Ectodermal cell (in vitro differentiated cells): ENCODE measurements around the gene CDYL.
A peak's percentile ranks its signal among the peaks of the same experiment; 100 is the strongest.

ENCODE experiments used
- H3K27ac ChIP-seq: 2 replicates; pipeline ENCODE4 v1.7.0; 2013; ENCODE audit warnings: mild to moderate bottlenecking, low read depth, low read length; ENCODE audit not compliant: insufficient read depth, poor library complexity, severe bottlenecking
- H3K27me3 ChIP-seq: 2 replicates; pipeline ENCODE4 v1.7.0; 2013; ENCODE audit warnings: mild to moderate bottlenecking, low read length; ENCODE audit not compliant: insufficient read depth, control insufficient read depth, poor library complexity, severe bottlenecking
- H3K36me3 ChIP-seq: one replicate; pipeline ENCODE4 v1.7.0; 2013; ENCODE audit warnings: low read length; ENCODE audit not compliant: control insufficient read depth, insufficient read depth
- H3K4me1 ChIP-seq: one replicate; pipeline ENCODE4 v1.7.0; 2013; ENCODE audit warnings: low read length; ENCODE audit not compliant: control insufficient read depth, insufficient read depth
- H3K4me3 ChIP-seq: 2 replicates; pipeline ENCODE4 v1.7.0; 2013; ENCODE audit warnings: low read depth, low read length, control low read depth; ENCODE audit not compliant: insufficient read depth
- H3K9me3 ChIP-seq: 2 replicates; pipeline ENCODE4 v1.7.0; 2013; ENCODE audit warnings: mild to moderate bottlenecking, low read length, moderate library complexity; ENCODE audit not compliant: control insufficient read depth
- WGBS, 2 experiments: methylation state at CpG; one replicate each; pipeline ENCODE4 v1.1.7; 2013; ENCODE audit warnings: missing lambda C conversion rate in 2 of 2; 5-methylcytosine and 5-hydroxymethylcytosine counted together

CDYL gene

DNA sequence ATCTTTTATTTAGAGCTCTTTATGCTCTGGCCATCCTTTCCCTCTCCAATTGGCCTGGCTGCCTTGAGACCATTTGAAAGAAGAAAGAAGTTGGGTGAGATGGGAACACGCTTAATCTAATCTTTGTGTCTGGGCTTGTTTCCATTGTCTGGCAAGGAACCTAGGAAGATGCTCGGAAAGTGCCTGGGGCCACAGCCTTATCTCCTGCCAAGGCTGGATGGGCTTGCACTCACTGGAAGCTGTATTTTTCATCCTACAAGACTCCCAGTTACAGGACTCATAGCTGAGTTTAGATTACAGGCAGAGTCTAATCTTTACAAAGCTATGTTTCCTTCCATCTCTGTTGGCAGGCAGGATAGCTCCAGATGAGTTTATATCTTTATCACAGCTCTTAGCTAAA, 33.1 kb upstream of the CDYL start:
- Histone ChIP-seq H3K36me3 (no peaks in the 10 kb centered on the region), H3K4me1 (no peaks in the 10 kb centered on the region), H3K9me3 (no peaks in the 10 kb centered on the region), H3K27ac (no peak overlapping the region), H3K27me3 (no peaks in the 10 kb centered on the region), H3K4me3 (no peak overlapping the region)
- 86 to 89% methylated on average over 2 of the region's 2 CpGs for WGBS, 2 experiments

- Histone ChIP-seq H3K4me3 (no peak overlapping the region), H3K27me3 (no peaks in the 10 kb centered on the region), H3K4me1 (no peaks in the 10 kb centered on the region), H3K36me3 (no peaks in the 10 kb centered on the region), H3K27ac (no peak overlapping the region), H3K9me3 (no peaks in the 10 kb centered on the region)
- WGBS, 2 experiments, result 92% methylated on average over 5 of the region's 5 CpGs
Observed at GRCh38 chr6:4743926-4744325, 32.3 kb upstream of the CDYL start.

GRCh38 chr6:4747588-4747987, 28.6 kb upstream of the CDYL start:
- Histone ChIP-seq H3K27ac (no peak overlapping the region), H3K36me3 (no peaks in the 10 kb centered on the region), H3K9me3 (no peaks in the 10 kb centered on the region), H3K27me3 (no peaks in the 10 kb centered on the region), H3K4me1 (no peaks in the 10 kb centered on the region), H3K4me3 (no peak overlapping the region)
- 92% methylated on average over 2 of the region's 2 CpGs for WGBS, 2 experiments

- 73 to 77% methylated on average over 7 of the region's 7 CpGs for WGBS, 2 experiments
- H3K36me3 ChIP-seq, result no peaks in the 10 kb centered on the region
- no peaks in the 10 kb centered on the region for H3K4me1 ChIP-seq
- no peak overlapping the region for H3K4me3 ChIP-seq
- no peaks in the 10 kb centered on the region for H3K27me3 ChIP-seq
- no peak overlapping the region for H3K27ac ChIP-seq
- no peaks in the 10 kb centered on the region for H3K9me3 ChIP-seq
Observed at GRCh38 chr6:4751823-4752464, 24.3 kb upstream of the CDYL start.

GRCh38 chr6:4756247-4756646, 20.0 kb upstream of the CDYL start:
- Histone ChIP-seq H3K9me3 (no peaks in the 10 kb centered on the region), H3K4me1 (no peaks in the 10 kb centered on the region), H3K4me3 (no peak overlapping the region), H3K36me3 (no peaks in the 10 kb centered on the region), H3K27ac (no peak overlapping the region), H3K27me3 (no peaks in the 10 kb centered on the region)
- 90 to 93% methylated on average over 1 of the region's 2 CpGs for WGBS, 2 experiments

- Histone ChIP-seq H3K4me1 (no peaks in the 10 kb centered on the region), H3K27ac (no peak overlapping the region), H3K4me3 (no peak overlapping the region), H3K27me3 (no peaks in the 10 kb centered on the region), H3K9me3 (no peaks in the 10 kb centered on the region), H3K36me3 (no peaks in the 10 kb centered on the region)
- 88 to 92% methylated on average over 1 of the region's 1 CpG for WGBS, 2 experiments
Observed at GRCh38 chr6:4759997-4760396, 16.2 kb upstream of the CDYL start.

DNA sequence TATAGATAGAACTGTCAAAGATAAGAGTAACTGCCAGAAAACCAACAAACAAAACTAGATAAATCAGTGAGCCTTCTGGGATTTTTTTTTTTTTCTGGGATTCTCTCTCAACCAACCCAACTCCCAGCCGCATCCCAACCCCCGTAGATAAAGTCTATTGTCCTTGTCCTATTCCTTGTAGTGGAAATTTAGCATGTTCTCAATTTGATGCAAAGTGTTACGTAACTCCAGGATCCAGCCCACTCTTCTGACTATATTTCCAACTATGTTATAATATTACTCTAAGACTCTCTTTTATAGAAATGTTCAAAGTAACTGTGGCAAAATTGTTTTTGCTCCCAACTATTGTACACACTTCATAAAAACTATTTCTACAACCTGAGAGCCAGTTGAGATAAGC, 15.4 kb upstream of the CDYL start:
- Histone ChIP-seq H3K9me3 (no peaks in the 10 kb centered on the region), H3K4me3 (no peak overlapping the region), H3K27ac (no peak overlapping the region), H3K36me3 (no peaks in the 10 kb centered on the region), H3K4me1 (no peaks in the 10 kb centered on the region), H3K27me3 (no peaks in the 10 kb centered on the region)
- 85 to 100% methylated on average over 2 to 3 of the region's 3 CpGs for WGBS, 2 experiments

DNA sequence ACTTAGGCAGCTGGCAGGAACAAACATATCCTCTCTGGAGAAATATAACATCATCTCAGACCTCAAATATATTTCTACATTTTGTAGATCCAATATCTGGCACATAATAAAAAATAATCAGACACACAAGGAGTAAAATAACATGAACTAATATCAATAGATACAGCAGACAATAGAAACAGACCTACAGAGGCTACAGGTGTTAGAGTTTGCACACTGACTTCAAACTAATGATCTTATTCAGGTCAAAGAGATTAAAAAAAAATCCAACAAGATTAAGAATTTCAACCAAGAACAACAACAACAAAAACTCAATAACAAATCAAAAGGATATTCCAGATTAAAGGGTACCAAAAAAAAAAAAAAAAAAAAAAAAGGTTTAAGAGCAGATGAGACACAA, 13.9 kb upstream of the CDYL start:
- Histone ChIP-seq H3K27ac (no peak overlapping the region), H3K4me3 (no peak overlapping the region), H3K36me3 (no peaks in the 10 kb centered on the region), H3K27me3 (no peaks in the 10 kb centered on the region), H3K4me1 (no peaks in the 10 kb centered on the region), H3K9me3 (no peaks in the 10 kb centered on the region)

GRCh38 chr6:4763921-4764320, 12.3 kb upstream of the CDYL start:
- Histone ChIP-seq H3K4me1 (no peaks in the 10 kb centered on the region), H3K36me3 (no peaks in the 10 kb centered on the region), H3K9me3 (no peaks in the 10 kb centered on the region), H3K27me3 (no peaks in the 10 kb centered on the region), H3K4me3 (no peak overlapping the region), H3K27ac (no peak overlapping the region)
- no CpG with 5 or more reads among the region's 1 CpG for WGBS, 2 experiments

GRCh38 chr6:4768815-4769214, 7.4 kb upstream of the CDYL start:
- H3K9me3 ChIP-seq, result no peaks in the 10 kb centered on the region
- no peak overlapping the region for H3K4me3 ChIP-seq
- H3K27ac ChIP-seq, result no peak overlapping the region
- H3K27me3 ChIP-seq, result no peaks in the 10 kb centered on the region
- H3K36me3 ChIP-seq, result no peaks in the 10 kb centered on the region
- H3K4me1 ChIP-seq, result no peaks in the 10 kb centered on the region
- WGBS, 2 experiments, result 92 to 98% methylated on average over 6 to 7 of the region's 7 CpGs

DNA sequence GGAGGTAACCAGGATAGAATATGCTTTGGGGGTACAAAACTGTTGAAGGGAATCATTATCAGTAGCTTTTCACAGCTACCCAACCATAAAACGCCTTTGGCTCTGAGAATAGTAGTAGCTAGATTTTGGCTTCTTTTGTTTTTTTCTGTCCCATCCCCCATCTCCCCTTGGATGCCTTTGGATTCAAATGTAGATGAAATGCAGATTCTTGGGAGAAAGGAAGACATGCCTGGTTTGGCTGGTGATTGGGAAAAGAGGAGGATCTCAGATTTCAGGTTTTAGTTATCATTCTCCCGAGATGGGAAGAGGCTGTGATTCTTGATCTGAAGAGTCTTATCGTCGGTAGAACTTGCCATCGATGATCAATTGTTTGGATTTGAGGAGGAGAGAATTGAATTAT, 3.5 kb upstream of the CDYL start:
- H3K9me3 ChIP-seq, result no peaks in the 10 kb centered on the region
- 1% methylated on average over 4 to 5 of the region's 5 CpGs for WGBS, 2 experiments
- no peaks in the 10 kb centered on the region for H3K4me1 ChIP-seq
- H3K27ac ChIP-seq, result no peak overlapping the region
- no peaks in the 10 kb centered on the region for H3K36me3 ChIP-seq
- H3K27me3 ChIP-seq, result peaks cover 15% of the 10 kb centered on the region
- peak overlapping the region; percentile 56 for H3K4me3 ChIP-seq
